ENCODE data around the gene LFNG. TPM values are rescaled to one million over a fixed set of nuclear protein-coding genes. Genes with fewer than 3 reads are reported as not detected.

Gene LFNG
- total RNA-seq, 1 experiment from 2014 or later = 4.5 TPM

GRCh38 chr7:2520131-2520760 is 672 bp downstream of the LFNG start:
- DNase-seq = peak; percentile 52 to 61
- TSS peak; percentile 62 for BruUV-seq (replicated peaks)
- intact Hi-C loops (cut with micrococcal nuclease; ENCODE audit: unreplicated experiment) = no loop called here
- Mint-ChIP-seq H3K9me3 (ENCODE audit: unreplicated experiment) (no peaks in the 10 kb centered on the region), H3K27ac (ENCODE audit: unreplicated experiment) (no peak overlapping the region), H3K4me3 (ENCODE audit: unreplicated experiment) (peak overlapping the region; percentile 81), H3K27me3 (ENCODE audit: insufficient read depth, unreplicated experiment) (no peaks in the 10 kb centered on the region), H3K4me1 (ENCODE audit: low read depth, unreplicated experiment) (peaks cover 13% of the 10 kb centered on the region), H3K36me3 (ENCODE audit: insufficient read depth, unreplicated experiment) (peaks cover 14% of the 10 kb centered on the region)
- Histone ChIP-seq H3K9me3 (no peaks in the 10 kb centered on the region), H3K36me3 (ENCODE audit: control insufficient read depth, insufficient read depth, low read length) (no peaks in the 10 kb centered on the region), H3K4me1 (peaks cover 46% of the 10 kb centered on the region), H3K27me3 (replicated peaks; ENCODE audit: control insufficient read depth, insufficient read depth, low read length) (no peaks in the 10 kb centered on the region), H3K4me3 (ENCODE audit: low read depth, low read length) (peak overlapping the region; percentile 56)
- POLR2A ChIA-PET = no interaction called here
- CTCF ChIA-PET = interaction anchor here (0.7 to 1.2 kb wide), 2 partner anchors 39 to 1108 kb away, joined by 3 to 6 read pairs; no protein-coding TSS in a partner anchor
- TF ChIP-seq CTCF (IDR thresholded peaks at IDR 0.05; ENCODE audit: insufficient read depth in 1 of 2, low read depth in 1 of 2, low read length in 1 of 2, severe bottlenecking in 1 of 2, unreplicated experiment in 1 of 2) = peak; percentile 14 to 34

GRCh38 chr7:2520761-2521290 is 1.3 kb downstream of the LFNG start:
- H3K27ac Mint-ChIP-seq (ENCODE audit: unreplicated experiment) = no peak overlapping the region
- ChIA-PET POLR2A (no interaction called here), CTCF (interaction anchor here (0.7 to 1.2 kb wide), 2 partner anchors 39 to 1108 kb away, joined by 3 to 6 read pairs; no protein-coding TSS in a partner anchor)
- intact Hi-C loops (cut with micrococcal nuclease; ENCODE audit: unreplicated experiment) = no loop called here
- TF ChIP-seq CTCF (IDR thresholded peaks at IDR 0.05; ENCODE audit: insufficient read depth in 1 of 2, low read depth in 1 of 2, low read length in 1 of 2, severe bottlenecking in 1 of 2, unreplicated experiment in 1 of 2) = no peak
- Histone ChIP-seq H3K27me3 (replicated peaks; ENCODE audit: control insufficient read depth, insufficient read depth, low read length) (no peaks in the 10 kb centered on the region), H3K9me3 (no peaks in the 10 kb centered on the region), H3K4me3 (ENCODE audit: low read depth, low read length) (peak overlapping the region; percentile 56), H3K36me3 (ENCODE audit: control insufficient read depth, insufficient read depth, low read length) (no peaks in the 10 kb centered on the region), H3K4me1 (peaks cover 51% of the 10 kb centered on the region)
- H3K36me3 Mint-ChIP-seq (ENCODE audit: insufficient read depth, unreplicated experiment) = peaks cover 14% of the 10 kb centered on the region
- DNase-seq = no peak
- H3K4me3 Mint-ChIP-seq (ENCODE audit: unreplicated experiment) = peak overlapping the region; percentile 81
- peaks cover 13% of the 10 kb centered on the region for H3K4me1 Mint-ChIP-seq (ENCODE audit: low read depth, unreplicated experiment)
- no peaks in the 10 kb centered on the region for H3K27me3 Mint-ChIP-seq (ENCODE audit: insufficient read depth, unreplicated experiment)
- BruUV-seq (replicated peaks) = no TSS peak
- no peaks in the 10 kb centered on the region for H3K9me3 Mint-ChIP-seq (ENCODE audit: unreplicated experiment)

GRCh38 chr7:2521341-2521745 is 1.8 kb downstream of the LFNG start:
- CTCF ChIA-PET = no interaction called here
- Mint-ChIP-seq H3K4me3 (ENCODE audit: unreplicated experiment) (peak overlapping the region; percentile 27), H3K36me3 (ENCODE audit: insufficient read depth, unreplicated experiment) (peaks cover 14% of the 10 kb centered on the region), H3K4me1 (ENCODE audit: low read depth, unreplicated experiment) (peaks cover 13% of the 10 kb centered on the region), H3K27ac (ENCODE audit: unreplicated experiment) (no peak overlapping the region), H3K9me3 (ENCODE audit: unreplicated experiment) (no peaks in the 10 kb centered on the region), H3K27me3 (ENCODE audit: insufficient read depth, unreplicated experiment) (no peaks in the 10 kb centered on the region)
- intact Hi-C loops (cut with micrococcal nuclease; ENCODE audit: unreplicated experiment) = no loop called here
- no TSS peak for BruUV-seq (replicated peaks)
- Histone ChIP-seq H3K4me3 (ENCODE audit: low read depth, low read length) (peak overlapping the region; percentile 3; the same call in 1 of the 2 replicates), H3K9me3 (no peaks in the 10 kb centered on the region), H3K4me1 (peaks cover 55% of the 10 kb centered on the region), H3K36me3 (ENCODE audit: control insufficient read depth, insufficient read depth, low read length) (no peaks in the 10 kb centered on the region), H3K27me3 (replicated peaks; ENCODE audit: control insufficient read depth, insufficient read depth, low read length) (no peaks in the 10 kb centered on the region)
- no peak for TF ChIP-seq CTCF (IDR thresholded peaks at IDR 0.05; ENCODE audit: insufficient read depth in 1 of 2, low read depth in 1 of 2, low read length in 1 of 2, severe bottlenecking in 1 of 2, unreplicated experiment in 1 of 2)
- POLR2A ChIA-PET = no interaction called here
- DNase-seq = no peak
